HUES64 (cell line): Measurements from ENCODE around the gene NT5C.

ENCODE experiments used
- H3K27ac ChIP-seq: 2 replicates; pipeline ENCODE4 v1.7.0; 2013; ENCODE audit warnings: low read depth, low read length, inconsistent platforms
- H3K27me3 ChIP-seq: 2 replicates; pipeline ENCODE4 v1.6.1; 2013; ENCODE audit warnings: mild to moderate bottlenecking, low read length; ENCODE audit not compliant: insufficient read depth
- H3K36me3 ChIP-seq: 2 replicates; pipeline ENCODE4 v1.6.1; 2013; ENCODE audit warnings: mild to moderate bottlenecking, low read length; ENCODE audit not compliant: insufficient read depth
- H3K4me1 ChIP-seq: 2 replicates; pipeline ENCODE4 v1.6.1; 2013; ENCODE audit warnings: mild to moderate bottlenecking, low read length, moderate library complexity; ENCODE audit not compliant: insufficient read depth
- H3K4me3 ChIP-seq: 2 replicates; pipeline ENCODE4 v1.5.1; 2013; ENCODE audit warnings: mild to moderate bottlenecking, low read length, moderate library complexity
- H3K9ac ChIP-seq: 2 replicates; pipeline ENCODE4 v1.6.1; 2013; ENCODE audit warnings: mild to moderate bottlenecking, low read depth, low read length
- H3K9me3 ChIP-seq: 2 replicates; pipeline ENCODE4 v1.6.1; 2013; ENCODE audit warnings: low read depth, low read length; ENCODE audit not compliant: insufficient read depth
- WGBS: fragments of 150-250, 120-280 bp; methylation state at CpG from one replicate; pipeline ENCODE4 v1.1.7; 2013; ENCODE audit warnings: missing lambda C conversion rate; 5-methylcytosine and 5-hydroxymethylcytosine counted together

NT5C gene

GRCh38 chr17:75087558-75088453 lies 43.7 kb downstream of the NT5C start, which contains the start of gene SLC16A5:
SLC16A5 (plus strand) TSS chr17:75087954; CDS start chr17:75093637, 5,683 bp downstream.
- Histone ChIP-seq H3K27ac (peak within 1 kb of the TSS; percentile 97), H3K4me1 (peaks cover 21% of the 10 kb centered on the region), H3K36me3 (no peaks in the 10 kb centered on the region), H3K4me3 (peak within 1 kb of the TSS; percentile 84), H3K9me3 (no peaks in the 10 kb centered on the region), H3K27me3 (no peaks in the 10 kb centered on the region), H3K9ac (peak within 1 kb of the TSS; percentile 90)
- WGBS = 1% methylated on average over 69 of the region's 69 CpGs

GRCh38 chr17:75087182-75087557 lies 44.4 kb downstream of the NT5C start:
- Histone ChIP-seq H3K36me3 (no peaks in the 10 kb centered on the region), H3K4me1 (peaks cover 23% of the 10 kb centered on the region), H3K9me3 (no peaks in the 10 kb centered on the region), H3K27me3 (no peaks in the 10 kb centered on the region), H3K27ac (peak overlapping the region; percentile 97), H3K4me3 (peak overlapping the region; percentile 84), H3K9ac (peak overlapping the region; percentile 90)
- WGBS = 53% methylated on average over 12 of the region's 12 CpGs

- 85% methylated on average over 15 of the region's 15 CpGs for WGBS
- Histone ChIP-seq H3K4me3 (no peak overlapping the region), H3K9me3 (no peaks in the 10 kb centered on the region), H3K27me3 (no peaks in the 10 kb centered on the region), H3K27ac (no peak overlapping the region), H3K36me3 (no peaks in the 10 kb centered on the region), H3K4me1 (peaks cover 22% of the 10 kb centered on the region), H3K9ac (no peak overlapping the region)
Measured at GRCh38 chr17:75086496-75087181, 44.9 kb downstream of the NT5C start.

GRCh38 chr17:75084039-75084660 lies 47.4 kb downstream of the NT5C start:
- no peak overlapping the region for H3K4me3 ChIP-seq
- H3K9ac ChIP-seq = no peak overlapping the region
- H3K9me3 ChIP-seq = no peaks in the 10 kb centered on the region
- H3K27me3 ChIP-seq = no peaks in the 10 kb centered on the region
- H3K4me1 ChIP-seq = peaks cover 12% of the 10 kb centered on the region
- no peaks in the 10 kb centered on the region for H3K36me3 ChIP-seq
- H3K27ac ChIP-seq = no peak overlapping the region
- WGBS = 81% methylated on average over 14 of the region's 14 CpGs

- no peak overlapping the region for H3K27ac ChIP-seq
- WGBS = 56% methylated on average over 6 of the region's 6 CpGs
- no peak overlapping the region for H3K9ac ChIP-seq
- H3K36me3 ChIP-seq = no peaks in the 10 kb centered on the region
- peaks cover 13% of the 10 kb centered on the region; the same call in 1 of the 2 replicates for H3K4me1 ChIP-seq
- H3K4me3 ChIP-seq = no peak overlapping the region
- no peaks in the 10 kb centered on the region for H3K9me3 ChIP-seq
- no peaks in the 10 kb centered on the region for H3K27me3 ChIP-seq
Measured at GRCh38 chr17:75082683-75083082, 48.9 kb downstream of the NT5C start.

GRCh38 chr17:75081611-75082540 lies 49.7 kb downstream of the NT5C start:
- Histone ChIP-seq H3K27me3 (no peaks in the 10 kb centered on the region), H3K9me3 (no peaks in the 10 kb centered on the region), H3K4me1 (peaks cover 13% of the 10 kb centered on the region; the same call in 1 of the 2 replicates), H3K9ac (no peak overlapping the region), H3K4me3 (no peak overlapping the region), H3K27ac (no peak overlapping the region), H3K36me3 (no peaks in the 10 kb centered on the region)
- 83% methylated on average over 13 of the region's 13 CpGs for WGBS
